ENCODE measurements around the gene ADAP1. TPM values are rescaled to one million over a fixed set of nuclear protein-coding genes. Genes with fewer than 3 reads are reported as not detected.

The ADAP1 gene
- total and polyA plus RNA-seq, 11 donors, result 3.1 to 16.5 (median 12.0) TPM

DNA sequence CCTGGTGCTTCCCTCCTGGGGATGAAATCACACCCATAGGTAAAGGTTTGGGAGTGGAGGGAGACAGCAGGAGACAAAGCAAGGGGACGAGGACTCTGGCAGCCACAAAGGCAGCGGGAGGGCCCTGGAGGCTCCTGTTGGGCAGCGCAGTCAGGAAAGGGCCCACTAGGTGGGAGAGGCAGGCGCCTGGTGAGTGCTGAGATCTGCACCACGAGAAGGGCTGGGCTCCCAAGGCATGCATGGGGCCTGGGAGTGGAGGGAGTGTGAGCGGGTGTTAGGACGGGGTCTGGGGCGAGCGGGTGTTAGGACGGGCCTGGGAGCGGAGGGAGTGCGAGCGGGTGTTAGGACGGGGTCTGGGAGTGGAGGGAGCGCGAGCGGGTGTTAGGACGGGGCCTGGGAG, 65.1 kb downstream of the ADAP1 start:
- 88 to 95% (median 92%) methylated on average over 14 to 18 of the region's 18 CpGs for WGBS, 4 donors
- ATAC-seq (no peak), DNase-seq (peak in 1 of 5 donors; percentile 29)
- intact Hi-C loops (cut with DNase I), result no loop called here
- TF ChIP-seq, protein P1, sequence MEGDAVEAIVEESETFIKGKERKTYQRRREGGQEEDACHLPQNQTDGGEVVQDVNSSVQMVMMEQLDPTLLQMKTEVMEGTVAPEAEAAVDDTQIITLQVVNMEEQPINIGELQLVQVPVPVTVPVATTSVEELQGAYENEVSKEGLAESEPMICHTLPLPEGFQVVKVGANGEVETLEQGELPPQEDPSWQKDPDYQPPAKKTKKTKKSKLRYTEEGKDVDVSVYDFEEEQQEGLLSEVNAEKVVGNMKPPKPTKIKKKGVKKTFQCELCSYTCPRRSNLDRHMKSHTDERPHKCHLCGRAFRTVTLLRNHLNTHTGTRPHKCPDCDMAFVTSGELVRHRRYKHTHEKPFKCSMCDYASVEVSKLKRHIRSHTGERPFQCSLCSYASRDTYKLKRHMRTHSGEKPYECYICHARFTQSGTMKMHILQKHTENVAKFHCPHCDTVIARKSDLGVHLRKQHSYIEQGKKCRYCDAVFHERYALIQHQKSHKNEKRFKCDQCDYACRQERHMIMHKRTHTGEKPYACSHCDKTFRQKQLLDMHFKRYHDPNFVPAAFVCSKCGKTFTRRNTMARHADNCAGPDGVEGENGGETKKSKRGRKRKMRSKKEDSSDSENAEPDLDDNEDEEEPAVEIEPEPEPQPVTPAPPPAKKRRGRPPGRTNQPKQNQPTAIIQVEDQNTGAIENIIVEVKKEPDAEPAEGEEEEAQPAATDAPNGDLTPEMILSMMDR (IDR thresholded peaks at IDR 0.05), result no peak
- TF ChIP-seq POLR2A (IDR thresholded peaks at IDR 0.05), result no peak
- H3K4me1 ChIP-seq, result peaks cover 0 to 32% (median 16%) of the 10 kb centered on the region in 12 donors
- peaks cover 0 to 69% (median 60%) of the 10 kb centered on the region in 9 donors for H3K36me3 ChIP-seq
- H3K4me3 ChIP-seq, result no peak overlapping the region
- H3K27me3 ChIP-seq, result no peaks in the 10 kb centered on the region
- H3K27ac ChIP-seq, result no peak overlapping the region
- no peaks in the 10 kb centered on the region for H3K9me3 ChIP-seq

DNA sequence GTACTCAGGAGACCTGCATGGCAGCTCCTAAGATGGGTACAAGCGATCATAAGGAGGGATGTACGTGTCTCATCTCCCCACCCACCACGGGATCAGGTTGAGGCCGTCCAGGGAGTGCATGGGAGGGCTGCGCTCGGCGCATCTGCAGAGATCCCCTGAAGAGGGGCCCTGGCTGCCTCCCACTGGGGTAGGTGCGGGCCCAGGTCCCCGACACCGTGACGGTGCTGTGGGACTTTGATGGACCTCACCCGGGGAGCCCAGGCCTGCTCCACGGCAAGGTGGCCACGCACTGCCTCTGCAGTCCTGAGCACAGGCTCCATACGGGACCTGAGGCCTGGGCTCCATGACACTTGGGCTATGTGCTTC, 65.5 kb downstream of the ADAP1 start:
- Histone ChIP-seq H3K9me3 (no peaks in the 10 kb centered on the region), H3K27ac (no peak overlapping the region), H3K4me1 (peaks cover 0 to 36% (median 16%) of the 10 kb centered on the region in 12 donors), H3K4me3 (no peak overlapping the region), H3K36me3 (peaks cover 0 to 66% (median 56%) of the 10 kb centered on the region in 9 donors), H3K27me3 (no peaks in the 10 kb centered on the region)
- intact Hi-C loops (cut with DNase I), result no loop called here
- WGBS, 4 donors, result 86 to 97% (median 92%) methylated on average over 13 to 15 of the region's 15 CpGs
- ATAC-seq (no peak), DNase-seq (peak in 1 of 5 donors; percentile 47)
- TF ChIP-seq, protein P1 (IDR thresholded peaks at IDR 0.05), result no peak
- no peak for TF ChIP-seq POLR2A (IDR thresholded peaks at IDR 0.05)

DNA sequence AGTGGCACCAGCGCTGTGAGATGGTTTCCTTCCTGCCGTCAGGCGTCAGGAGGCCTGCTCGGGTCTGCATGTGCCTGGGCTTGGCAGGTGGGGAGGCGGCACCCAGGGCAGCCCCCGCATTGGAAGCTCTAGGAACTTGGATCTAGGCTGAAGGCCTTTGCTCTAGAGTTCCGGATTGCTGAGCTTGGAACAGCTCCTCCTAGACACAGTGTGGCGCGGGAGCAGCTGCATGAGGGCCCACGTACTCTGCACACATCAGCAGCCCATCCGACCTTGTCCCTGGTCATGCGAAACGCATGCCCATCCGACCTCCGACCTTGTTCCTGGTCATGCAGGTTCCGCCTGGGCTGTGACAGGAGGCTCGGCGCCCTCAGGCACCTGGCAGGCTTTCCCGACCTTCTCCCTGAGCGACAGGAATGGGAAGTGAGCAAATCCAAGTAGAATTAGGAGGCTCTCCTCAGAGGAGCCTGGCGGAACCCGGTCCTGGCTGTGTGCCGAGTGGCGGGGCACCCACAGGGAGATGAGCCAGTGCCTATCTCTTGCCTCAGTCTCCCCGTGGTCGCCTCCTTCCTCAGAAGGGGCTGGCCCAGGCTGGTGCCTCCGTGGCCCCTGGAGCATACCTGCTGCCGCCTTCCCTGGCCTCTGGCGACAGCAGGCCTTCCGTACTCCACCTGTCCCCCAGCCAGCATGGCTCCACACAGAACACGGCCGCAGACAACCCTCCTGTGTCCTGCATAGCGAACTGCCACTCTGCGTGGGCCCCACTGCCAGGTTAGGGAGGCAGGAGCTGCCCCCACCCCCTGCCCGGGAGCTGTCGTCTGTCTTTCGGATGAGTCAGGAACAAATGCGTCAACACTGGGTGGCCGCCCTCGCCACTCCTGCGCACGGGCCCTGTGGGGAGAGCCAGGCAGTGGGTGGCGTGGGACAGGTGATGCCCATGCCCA, 66.1 kb downstream of the ADAP1 start:
- Histone ChIP-seq H3K4me3 (no peak overlapping the region), H3K27me3 (no peaks in the 10 kb centered on the region), H3K4me1 (peaks cover 0 to 43% (median 18%) of the 10 kb centered on the region in 12 donors), H3K36me3 (peaks cover 0 to 59% (median 52%) of the 10 kb centered on the region in 9 donors), H3K27ac (no peak overlapping the region), H3K9me3 (no peaks in the 10 kb centered on the region)
- intact Hi-C loops (cut with DNase I), result no loop called here
- ATAC-seq, result no peak
- no peak for TF ChIP-seq POLR2A (IDR thresholded peaks at IDR 0.05)
- TF ChIP-seq, protein P1 (IDR thresholded peaks at IDR 0.05), result no peak
- WGBS, 4 donors, result 92% methylated on average over 31 to 43 of the region's 43 CpGs
- peak in 2 of 5 donors; percentile 25 to 61 for DNase-seq

DNA sequence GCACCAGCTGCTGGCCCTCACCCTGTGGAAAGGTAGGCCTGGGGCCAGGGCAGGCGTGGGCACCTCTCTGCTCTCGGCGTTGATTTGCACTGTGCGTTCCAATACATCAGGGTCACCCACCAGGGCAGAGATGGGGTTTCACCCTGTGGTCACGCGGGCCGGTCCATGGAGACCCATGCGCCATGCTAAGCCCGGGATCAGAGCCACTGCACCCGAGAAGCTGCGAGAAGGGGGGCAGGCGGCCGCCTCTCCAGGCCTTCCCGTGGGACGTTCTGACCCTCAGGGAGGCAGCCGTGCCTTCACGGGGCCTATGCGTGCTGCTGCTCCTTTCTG, 67.0 kb downstream of the ADAP1 start:
- H3K27ac ChIP-seq, result peak overlapping the region in 2 of 12 donors; percentile 39 to 73
- H3K4me1 ChIP-seq, result peaks cover 0 to 50% (median 23%) of the 10 kb centered on the region in 12 donors
- H3K27me3 ChIP-seq, result no peaks in the 10 kb centered on the region
- intact Hi-C loops (cut with DNase I), result no loop called here
- no peaks in the 10 kb centered on the region for H3K9me3 ChIP-seq
- DNase-seq, result peak in 3 of 5 donors; percentile 21 to 59 (median 25)
- TF ChIP-seq POLR2A (IDR thresholded peaks at IDR 0.05), result no peak
- TF ChIP-seq, protein P1 (IDR thresholded peaks at IDR 0.05), result no peak
- H3K36me3 ChIP-seq, result peaks cover 0 to 57% (median 51%) of the 10 kb centered on the region in 9 donors
- ATAC-seq, result no peak
- no peak overlapping the region for H3K4me3 ChIP-seq
- 88 to 97% (median 91%) methylated on average over 12 to 18 of the region's 18 CpGs for WGBS, 4 donors

All from heart left ventricle (tissue), 16 donors.